Measurements from ENCODE around the gene ANO9. TPM values are rescaled to one million over a fixed set of nuclear protein-coding genes. Genes with fewer than 3 reads are reported as not detected.
A peak's percentile ranks its signal among the peaks of the same experiment; 100 is the strongest.
"Not testable (repeated sequence)": the region's sequence is repeated elsewhere in the genome, so short reads cannot be mapped to it uniquely, and the experiment has no call there.

ANO9 gene
- total RNA-seq, 1 donor from 2014 or later = 22.4 TPM

DNA sequence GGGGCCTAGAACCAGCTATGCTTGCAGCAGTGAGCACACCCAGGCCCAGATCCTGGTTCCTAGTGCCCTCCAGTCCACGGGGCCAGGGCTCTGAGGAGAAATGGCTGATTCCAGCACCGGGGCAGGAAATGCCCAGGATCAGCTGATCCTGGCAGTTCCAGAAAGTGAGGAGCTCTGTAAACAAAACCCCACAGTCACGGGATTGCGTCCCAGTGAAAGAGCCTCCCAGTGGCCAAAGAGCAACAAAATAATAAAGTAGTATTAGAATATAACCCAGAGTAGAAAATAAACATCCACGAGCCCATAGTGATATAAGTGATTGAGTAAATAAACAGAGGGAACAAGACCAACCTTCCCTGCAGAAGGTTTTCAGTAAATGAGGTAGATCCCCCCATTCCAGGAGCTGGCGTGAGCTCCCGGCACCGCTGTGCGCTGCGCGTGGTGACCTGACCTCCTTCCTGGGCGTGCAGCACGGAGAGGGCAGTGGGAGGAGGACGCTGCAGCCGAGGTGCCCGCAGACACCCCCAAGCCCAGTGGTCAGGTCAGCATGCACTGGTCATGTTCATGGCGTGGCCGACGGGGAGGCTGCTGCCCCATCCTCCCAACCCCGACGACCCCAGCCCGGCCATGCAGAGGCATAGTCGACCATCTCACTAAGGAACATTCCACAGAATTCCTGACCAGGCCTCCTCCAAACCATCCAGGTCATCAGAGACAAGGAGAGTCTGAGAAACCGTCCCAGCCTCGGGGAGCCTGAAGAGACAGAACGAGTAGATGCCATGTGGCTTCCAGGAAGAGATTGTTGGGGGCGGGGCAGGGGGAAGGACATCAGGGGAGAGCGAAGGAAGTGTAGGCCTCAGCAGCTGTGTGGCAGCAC, 28.1 kb upstream of the ANO9 start:
- H3K36me3 ChIP-seq = no peaks in the 10 kb centered on the region
- no peaks in the 10 kb centered on the region for H3K27me3 ChIP-seq
- H3K9me3 ChIP-seq = no peaks in the 10 kb centered on the region
- peak; percentile 84 for ATAC-seq
- H3K27ac ChIP-seq = peak overlapping the region; percentile 92
- peak; percentile 41 for TF ChIP-seq CTCF (IDR thresholded peaks at IDR 0.05)
- peaks cover 16% of the 10 kb centered on the region for H3K4me1 ChIP-seq
- peak; percentile 79 for DNase-seq
- peak overlapping the region; percentile 28 for H3K4me3 ChIP-seq
- intact Hi-C loops (cut with DNase I) = no loop called here

- intact Hi-C loops (cut with DNase I); DNase-seq; H3K9me3 ChIP-seq; H3K27me3 ChIP-seq; ATAC-seq; H3K36me3 ChIP-seq: not testable (repeated sequence)
- Histone ChIP-seq H3K4me3 (peak overlapping the region; percentile 28), H3K27ac (peak overlapping the region; percentile 92), H3K4me1 (peaks cover 16% of the 10 kb centered on the region)
These were observed 27.3 kb upstream of the ANO9 start for GRCh38 chr11:469026-469683.

- Histone ChIP-seq H3K27ac (peak overlapping the region; percentile 24), H3K27me3 (no peaks in the 10 kb centered on the region), H3K36me3 (peaks cover 3% of the 10 kb centered on the region), H3K9me3 (no peaks in the 10 kb centered on the region), H3K4me3 (no peak overlapping the region), H3K4me1 (peaks cover 16% of the 10 kb centered on the region)
- DNase-seq = no peak
- ATAC-seq = no peak
- intact Hi-C loops (cut with DNase I) = no loop called here
- TF ChIP-seq CTCF (IDR thresholded peaks at IDR 0.05) = no peak
These were observed 26.7 kb upstream of the ANO9 start for GRCh38 chr11:468493-468892.

GRCh38 chr11:468036-468435, 26.2 kb upstream of the ANO9 start:
- Histone ChIP-seq H3K9me3 (no peaks in the 10 kb centered on the region), H3K27ac (peak overlapping the region; percentile 24), H3K36me3 (peaks cover 3% of the 10 kb centered on the region), H3K4me3 (no peak overlapping the region), H3K4me1 (peaks cover 16% of the 10 kb centered on the region), H3K27me3 (no peaks in the 10 kb centered on the region)
- no peak for DNase-seq
- no peak for ATAC-seq
- intact Hi-C loops (cut with DNase I) = no loop called here
- no peak for TF ChIP-seq CTCF (IDR thresholded peaks at IDR 0.05)

- Histone ChIP-seq H3K27me3 (no peaks in the 10 kb centered on the region), H3K36me3 (peaks cover 5% of the 10 kb centered on the region), H3K4me1 (peaks cover 13% of the 10 kb centered on the region), H3K9me3 (no peaks in the 10 kb centered on the region), H3K4me3 (no peak overlapping the region), H3K27ac (peak overlapping the region; percentile 30)
- TF ChIP-seq CTCF (IDR thresholded peaks at IDR 0.05) = no peak
- DNase-seq (no peak), ATAC-seq (no peak)
- intact Hi-C loops (cut with DNase I) = no loop called here
These were observed 24.2 kb upstream of the ANO9 start for GRCh38 chr11:465896-466530.

DNA sequence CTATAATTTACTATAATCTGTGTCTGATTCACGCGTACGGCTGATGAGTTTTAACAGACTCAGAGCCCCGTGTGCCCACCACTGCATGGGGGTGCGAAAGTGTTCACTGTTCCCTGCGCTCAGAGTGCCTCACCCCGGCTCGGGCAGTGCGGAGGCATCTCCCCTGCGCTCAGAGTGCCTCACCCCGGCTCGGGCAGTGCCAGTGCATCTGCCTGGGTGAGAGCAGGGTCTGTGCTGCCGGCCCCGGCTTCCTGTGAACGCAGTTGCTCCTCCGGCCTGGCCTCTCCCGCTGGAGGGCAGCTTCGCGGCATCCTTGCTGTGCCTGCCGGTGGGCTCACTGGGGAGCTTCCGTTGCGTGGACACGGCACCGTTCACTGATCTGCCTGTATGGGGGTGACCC, 22.5 kb upstream of the ANO9 start:
- H3K4me1 ChIP-seq = no peaks in the 10 kb centered on the region
- intact Hi-C loops (cut with DNase I) = no loop called here
- no peak for ATAC-seq

More for the DNA sequence above, 22.5 kb upstream of the ANO9 start:
- Histone ChIP-seq H3K27ac (no peak overlapping the region), H3K27me3 (no peaks in the 10 kb centered on the region), H3K4me3 (no peak overlapping the region), H3K9me3 (no peaks in the 10 kb centered on the region), H3K36me3 (peaks cover 8% of the 10 kb centered on the region)
- DNase-seq = no peak
- TF ChIP-seq CTCF (IDR thresholded peaks at IDR 0.05) = no peak
